GM19099 (cell line): ENCODE measurements around the gene GPR173.

ENCODE experiments used
- POLR2A ChIP-seq: IDR thresholded peaks from 3 replicates; pipeline ENCODE4 v1.6.1; 2011; ENCODE audit warnings: low read depth; ENCODE audit not compliant: insufficient read length; ENCODE audit errors: extremely low read depth

Gene GPR173

DNA sequence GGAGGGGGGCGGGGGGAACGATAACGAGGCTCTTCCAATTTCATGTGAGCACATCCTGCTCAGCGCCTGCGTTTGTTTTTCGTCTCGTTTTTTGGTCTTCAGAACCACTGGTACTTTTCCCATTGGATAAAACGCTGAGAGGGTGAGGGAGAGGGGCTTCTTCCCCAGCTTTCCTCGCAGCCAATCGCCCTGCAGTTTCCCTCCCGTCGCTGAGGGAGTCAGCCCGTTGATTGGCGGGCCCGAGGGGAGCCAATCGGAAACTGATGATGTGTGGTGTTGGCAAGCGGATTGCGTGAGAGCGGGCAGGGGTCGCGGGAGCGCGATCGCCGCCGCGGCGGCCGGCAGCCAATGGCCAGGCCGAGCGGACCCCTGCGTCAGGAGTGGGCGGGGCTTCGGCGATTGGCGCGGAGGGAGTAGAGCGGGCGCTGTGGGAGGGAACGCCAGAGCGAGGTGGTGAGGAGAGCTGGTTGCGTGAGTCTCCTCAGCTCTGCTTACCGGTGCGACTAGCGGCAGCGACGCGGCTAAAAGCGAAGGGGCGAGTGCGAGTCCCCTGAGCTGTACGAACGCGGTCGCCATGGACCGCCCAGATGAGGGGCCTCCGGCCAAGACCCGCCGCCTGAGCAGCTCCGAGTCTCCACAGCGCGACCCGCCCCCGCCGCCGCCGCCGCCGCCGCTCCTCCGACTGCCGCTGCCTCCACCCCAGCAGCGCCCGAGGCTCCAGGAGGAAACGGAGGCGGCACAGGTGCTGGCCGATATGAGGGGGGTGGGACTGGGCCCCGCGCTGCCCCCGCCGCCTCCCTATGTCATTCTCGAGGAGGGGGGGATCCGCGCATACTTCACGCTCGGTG lies 33.6 kb downstream of the GPR173 start, which contains the start of gene TSPYL2:
TSPYL2 (plus strand) TSS at position 443 of the 848 bp plus-strand sequence; CDS start at position 575, 132 bp downstream.
- TF ChIP-seq POLR2A: peak; percentile 98

DNA sequence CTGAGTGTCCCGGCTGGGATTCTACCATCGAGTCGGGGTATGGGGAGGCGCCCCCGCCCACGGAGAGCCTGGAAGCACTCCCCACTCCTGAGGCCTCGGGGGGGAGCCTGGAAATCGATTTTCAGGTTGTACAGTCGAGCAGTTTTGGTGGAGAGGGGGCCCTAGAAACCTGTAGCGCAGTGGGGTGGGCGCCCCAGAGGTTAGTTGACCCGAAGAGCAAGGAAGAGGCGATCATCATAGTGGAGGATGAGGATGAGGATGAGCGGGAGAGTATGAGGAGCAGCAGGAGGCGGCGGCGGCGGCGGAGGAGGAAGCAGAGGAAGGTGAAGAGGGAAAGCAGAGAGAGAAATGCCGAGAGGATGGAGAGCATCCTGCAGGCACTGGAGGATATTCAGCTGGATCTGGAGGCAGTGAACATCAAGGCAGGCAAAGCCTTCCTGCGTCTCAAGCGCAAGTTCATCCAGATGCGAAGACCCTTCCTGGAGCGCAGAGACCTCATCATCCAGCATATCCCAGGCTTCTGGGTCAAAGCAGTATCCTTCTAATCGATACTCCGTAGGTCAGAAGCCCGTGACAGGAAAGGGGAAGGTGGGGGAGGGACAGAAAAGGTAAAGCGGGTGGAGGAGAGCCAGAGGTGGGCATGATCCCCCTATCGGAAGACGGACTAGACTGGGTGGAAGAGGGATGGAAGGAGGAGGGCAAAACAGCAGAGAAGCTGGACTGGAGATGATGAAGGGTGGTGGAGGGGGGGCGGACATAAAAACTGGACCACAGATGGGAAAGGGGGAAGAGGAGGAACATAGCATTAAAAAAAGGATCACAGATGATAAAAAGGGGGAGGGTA lies 34.4 kb downstream of the GPR173 start:
- TF ChIP-seq POLR2A: no peak

DNA sequence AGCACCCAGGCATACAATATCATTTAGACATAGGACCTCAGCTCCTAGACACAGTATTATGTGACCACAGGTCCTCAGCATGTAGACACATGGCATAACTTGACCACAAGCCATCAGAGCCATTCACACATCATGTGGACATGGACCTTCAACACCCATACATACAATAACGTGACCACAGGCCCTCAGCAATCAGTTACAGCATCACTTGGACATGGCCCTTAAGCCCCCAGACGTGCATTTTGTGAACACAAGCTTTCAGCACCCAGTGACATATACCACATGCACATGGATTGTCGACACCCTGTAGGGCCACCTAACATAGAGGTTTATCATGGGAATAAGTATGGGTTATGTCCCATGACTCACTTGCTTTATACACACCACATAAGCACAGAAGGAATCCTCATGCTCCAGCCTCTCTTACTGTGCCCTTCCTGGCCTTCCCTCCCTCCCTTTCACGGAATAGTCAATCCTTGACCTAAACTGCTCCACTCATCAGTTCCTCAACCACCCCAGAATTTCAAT lies 35.5 kb downstream of the GPR173 start:
- no peak for TF ChIP-seq POLR2A

DNA sequence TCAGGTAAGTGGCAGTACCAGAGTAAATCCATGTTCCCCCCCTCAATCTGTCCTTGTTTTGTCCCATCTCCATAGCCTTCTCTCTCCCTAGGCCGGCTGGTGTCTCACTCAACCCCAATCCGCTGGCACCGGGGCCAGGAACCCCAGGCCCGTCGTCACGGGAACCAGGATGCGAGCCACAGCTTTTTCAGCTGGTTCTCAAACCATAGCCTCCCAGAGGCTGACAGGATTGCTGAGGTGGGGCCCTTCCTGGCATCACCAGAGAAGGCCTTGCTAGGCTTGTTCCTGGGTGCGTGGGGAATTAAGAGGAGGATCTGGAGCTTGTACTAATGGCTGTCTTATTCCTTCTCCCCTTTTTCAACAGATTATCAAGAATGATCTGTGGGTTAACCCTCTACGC lies 36.3 kb downstream of the GPR173 start:
- TF ChIP-seq POLR2A: no peak

DNA sequence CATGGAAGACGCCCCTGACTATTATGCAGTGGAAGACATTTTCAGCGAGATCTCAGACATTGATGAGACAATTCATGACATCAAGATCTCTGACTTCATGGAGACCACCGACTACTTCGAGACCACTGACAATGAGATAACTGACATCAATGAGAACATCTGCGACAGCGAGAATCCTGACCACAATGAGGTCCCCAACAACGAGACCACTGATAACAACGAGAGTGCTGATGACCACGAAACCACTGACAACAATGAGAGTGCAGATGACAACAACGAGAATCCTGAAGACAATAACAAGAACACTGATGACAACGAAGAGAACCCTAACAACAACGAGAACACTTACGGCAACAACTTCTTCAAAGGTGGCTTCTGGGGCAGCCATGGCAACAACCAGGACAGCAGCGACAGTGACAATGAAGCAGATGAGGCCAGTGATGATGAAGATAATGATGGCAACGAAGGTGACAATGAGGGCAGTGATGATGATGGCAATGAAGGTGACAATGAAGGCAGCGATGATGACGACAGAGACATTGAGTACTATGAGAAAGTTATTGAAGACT lies 37.2 kb downstream of the GPR173 start:
- TF ChIP-seq POLR2A: no peak

DNA sequence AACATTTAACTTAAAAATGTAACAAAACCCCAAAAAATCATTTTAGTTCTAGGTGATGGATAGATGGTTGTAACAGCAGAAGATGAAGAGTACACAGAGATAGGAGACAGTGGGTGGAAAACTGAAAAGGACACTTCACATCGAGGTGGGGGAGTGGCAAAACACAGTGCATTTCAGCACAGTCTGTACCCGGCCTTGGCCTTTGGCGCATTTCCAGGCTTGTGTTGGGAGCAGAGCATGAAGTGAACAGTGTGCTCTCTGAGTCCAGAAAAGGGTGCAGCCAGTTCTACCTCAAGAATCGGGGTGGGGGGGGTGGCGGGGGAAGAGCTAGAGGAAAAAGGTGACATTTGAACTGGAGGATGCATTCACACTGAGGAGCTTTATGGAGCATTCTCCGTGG lies 37.9 kb downstream of the GPR173 start:
- no peak for TF ChIP-seq POLR2A

DNA sequence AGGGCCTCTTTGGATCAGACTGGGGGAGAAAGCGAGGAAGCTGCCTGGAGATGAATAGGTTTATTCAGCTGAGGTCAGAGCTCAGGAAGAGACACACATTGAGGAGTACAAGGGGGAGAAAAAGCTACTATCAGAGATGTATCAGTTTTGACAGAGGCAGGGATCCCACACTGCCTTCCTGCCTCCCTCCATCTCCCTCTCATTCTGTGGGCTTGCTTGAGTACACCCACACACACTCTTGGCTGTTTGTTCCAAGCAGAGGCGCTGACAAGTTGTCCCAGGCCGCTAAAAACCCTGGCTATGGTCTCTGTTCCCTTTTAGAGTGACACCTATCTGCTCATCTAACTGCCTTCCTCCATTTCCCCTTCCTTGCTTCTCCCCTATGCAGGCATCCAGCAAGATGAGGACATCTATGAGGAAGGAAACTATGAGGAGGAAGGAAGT lies 38.8 kb downstream of the GPR173 start:
- TF ChIP-seq POLR2A: no peak

DNA sequence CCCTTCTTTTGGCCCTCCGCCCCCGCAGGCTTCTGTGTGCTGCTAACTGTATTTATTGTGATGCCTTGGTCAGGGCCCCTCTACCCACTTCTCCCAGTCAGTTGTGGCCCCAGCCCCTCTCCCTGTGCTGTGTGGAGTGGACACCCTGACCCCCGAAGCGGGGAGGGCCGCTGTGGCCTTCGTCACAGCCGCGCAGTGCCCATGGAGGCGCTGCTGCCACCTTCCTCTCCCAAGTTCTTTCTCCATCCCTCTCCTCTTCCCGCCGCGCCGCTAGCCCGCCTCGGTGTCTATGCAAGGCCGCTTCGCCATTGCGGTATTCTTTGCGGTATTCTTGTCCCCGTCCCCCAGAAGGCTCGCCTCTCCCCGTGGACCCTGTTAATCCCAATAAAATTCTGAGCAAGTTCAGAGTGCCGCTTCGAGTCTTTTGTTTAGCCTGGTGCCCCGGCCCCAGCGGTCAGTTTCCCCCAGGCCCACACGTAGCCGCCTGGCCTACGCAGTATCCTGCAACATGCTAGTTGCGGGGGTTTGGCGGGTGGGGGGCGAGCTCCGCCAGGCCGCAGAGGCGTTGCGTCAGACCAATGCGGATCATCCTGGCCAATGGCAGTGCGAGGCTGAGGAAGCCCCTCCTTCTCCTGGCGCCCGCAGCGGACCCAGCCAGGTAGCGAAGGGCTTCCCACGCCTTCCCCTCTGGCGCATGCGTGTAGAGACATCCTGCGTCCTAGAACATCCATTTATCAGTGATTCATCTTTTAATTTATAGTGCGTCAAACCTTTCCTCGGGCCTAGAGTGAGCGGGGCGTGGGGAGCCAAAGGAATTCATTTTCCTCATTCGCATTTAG lies 39.8 kb downstream of the GPR173 start:
- peak; percentile 36 for TF ChIP-seq POLR2A

DNA sequence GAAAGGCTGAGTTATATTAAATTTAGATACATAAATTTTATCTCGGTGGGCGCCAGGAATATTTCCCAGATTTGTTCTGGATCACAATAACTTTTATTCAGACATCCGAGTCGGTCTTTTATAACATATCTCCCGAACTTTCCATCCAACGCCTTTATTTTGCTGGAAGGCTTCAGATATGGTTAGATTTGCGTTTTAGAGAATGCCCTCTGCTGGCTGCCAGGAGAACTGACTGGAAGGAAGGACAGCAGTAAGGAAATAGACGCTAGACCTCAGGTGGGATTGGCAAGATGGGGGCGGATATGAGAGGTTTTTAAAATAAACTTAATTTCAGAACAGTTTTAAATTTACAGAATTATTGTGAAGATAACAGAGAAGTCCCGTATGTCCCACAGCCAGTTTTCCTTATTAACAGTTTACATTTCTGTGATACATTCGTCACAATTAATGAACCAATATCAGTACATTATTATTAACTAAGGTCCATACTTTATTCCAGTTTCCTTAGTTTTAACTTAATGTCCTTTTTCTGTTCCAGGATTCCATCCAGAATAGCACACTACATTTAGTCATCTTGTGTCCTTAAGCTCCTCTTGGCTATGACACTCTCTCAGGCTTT lies 40.7 kb downstream of the GPR173 start:
- no peak for TF ChIP-seq POLR2A

DNA sequence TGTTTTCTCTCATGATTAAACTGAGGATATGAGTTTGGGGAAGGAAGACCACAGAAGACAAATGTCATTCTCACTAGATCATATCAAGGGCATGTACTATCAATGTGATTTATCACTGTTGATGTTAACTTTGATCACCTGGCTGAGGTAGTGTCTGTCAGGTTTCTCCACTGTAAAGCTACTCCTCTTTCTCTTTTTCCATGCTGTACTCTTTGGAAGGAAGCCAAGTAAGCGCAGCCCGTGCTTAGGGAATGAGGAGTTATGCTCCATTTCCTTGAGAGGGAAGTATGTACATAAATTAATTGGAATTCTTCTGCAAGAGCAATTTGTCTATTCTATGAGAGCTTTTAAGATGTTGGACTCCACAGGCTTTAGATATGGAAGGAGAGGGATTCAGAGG lies 41.3 kb downstream of the GPR173 start:
- TF ChIP-seq POLR2A: no peak

DNA sequence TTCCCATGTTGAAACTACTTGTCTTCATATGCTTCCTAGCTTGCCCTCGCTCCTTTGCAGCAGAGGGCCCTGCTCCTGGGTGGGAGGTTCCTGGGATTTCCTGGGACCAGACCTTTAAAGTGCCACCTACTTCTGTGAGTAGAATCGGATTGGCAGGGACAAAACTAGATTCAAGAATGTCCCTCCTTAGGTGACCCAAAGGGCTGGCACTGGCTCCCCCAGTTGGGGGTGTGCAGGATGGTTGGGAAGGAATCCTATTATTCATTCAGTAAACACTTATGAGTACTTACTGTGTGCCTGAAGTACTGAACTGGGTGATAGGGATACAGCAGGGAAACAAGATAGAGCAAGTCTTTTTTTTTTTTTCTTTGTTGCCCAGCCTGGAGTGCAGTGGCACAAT lies 42.8 kb downstream of the GPR173 start:
- no peak for TF ChIP-seq POLR2A

DNA sequence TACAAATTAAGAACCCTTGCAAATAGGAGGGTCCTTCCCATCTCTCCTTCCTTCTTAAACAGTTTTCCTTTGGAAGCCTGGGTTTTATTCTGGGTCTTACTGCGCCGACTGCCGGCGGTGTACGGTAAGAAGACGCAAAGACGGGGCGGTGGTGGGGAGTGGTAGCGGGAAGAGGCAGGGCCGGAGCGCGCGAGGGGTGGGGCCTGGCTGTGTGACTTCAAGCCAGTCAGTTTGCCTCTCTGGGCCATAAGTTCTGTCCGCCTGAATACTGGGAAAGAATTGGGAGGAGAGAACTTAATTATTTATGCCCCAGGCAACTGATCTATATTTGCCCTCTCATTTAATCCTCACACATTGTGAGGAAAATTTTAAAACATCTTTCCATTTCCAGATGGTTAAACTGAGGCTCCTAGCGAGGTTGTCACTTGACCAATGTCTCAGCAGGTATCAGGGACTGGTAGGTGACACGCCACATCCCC lies 44.6 kb downstream of the GPR173 start:
- TF ChIP-seq POLR2A: no peak

DNA sequence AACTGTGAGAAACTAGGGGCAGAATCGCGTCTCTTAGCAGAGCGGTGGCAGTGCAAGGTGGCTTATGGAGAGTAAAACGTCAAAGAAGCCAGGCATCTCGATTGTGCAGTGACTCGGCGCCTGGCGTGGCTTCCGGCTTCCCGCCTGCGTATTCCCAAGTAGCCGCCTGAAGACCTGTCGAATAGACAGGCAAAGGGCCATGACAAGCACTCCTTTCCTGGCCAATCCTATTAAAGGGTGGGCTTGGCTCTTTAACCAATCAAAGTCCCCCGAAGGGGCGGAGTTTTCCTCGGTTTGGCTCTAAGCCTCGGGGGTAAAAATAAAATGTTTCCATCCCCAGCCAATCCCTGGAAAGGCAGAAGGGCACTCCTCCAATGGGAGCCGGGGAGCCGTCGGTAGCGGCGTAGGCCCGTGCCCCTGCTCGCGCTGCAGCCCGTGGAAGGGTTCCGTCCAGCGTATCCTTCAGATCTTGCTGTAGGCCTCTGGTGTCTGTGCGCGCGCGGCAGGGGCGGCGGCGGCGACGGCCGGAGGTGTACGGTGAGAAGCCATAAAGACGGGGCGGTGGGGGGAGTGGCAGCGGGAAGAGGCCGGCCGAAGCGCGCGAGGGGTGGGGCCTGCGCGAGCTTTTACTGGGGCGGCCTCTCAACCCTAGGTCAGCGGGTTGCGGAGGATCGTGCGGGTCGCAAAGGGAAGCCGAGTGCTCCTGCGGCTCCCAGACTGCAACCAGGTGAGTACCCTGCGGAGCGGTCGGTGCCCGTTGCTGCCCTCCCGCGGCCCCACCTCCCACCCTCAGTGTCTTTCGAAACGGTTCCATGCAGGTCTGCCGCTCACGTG lies 45.4 kb downstream of the GPR173 start, which contains the start of gene KANTR:
KANTR (plus strand) TSS at position 395 of the 834 bp plus-strand sequence. CDS start 30,131 bp downstream, outside the sequence.
- peak; percentile 47 for TF ChIP-seq POLR2A

DNA sequence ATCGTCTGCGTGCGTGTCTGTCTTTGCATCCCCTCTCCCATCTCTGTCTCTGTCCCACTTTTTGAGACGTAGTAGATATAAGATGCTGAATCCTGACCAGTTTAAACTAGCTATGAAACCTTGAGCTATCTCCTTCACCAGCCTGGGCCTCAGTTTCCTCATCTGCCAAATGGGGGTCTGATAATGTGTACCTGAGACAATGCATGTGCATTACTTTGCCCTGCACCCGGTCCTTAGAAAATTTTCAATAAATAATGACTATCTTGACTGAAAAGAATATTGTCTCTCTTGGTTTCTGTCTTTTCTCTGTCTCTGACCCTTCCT lies 46.0 kb downstream of the GPR173 start:
- TF ChIP-seq POLR2A: no peak
